K562 (cell line): ENCODE results near the gene SCUBE1. TPM values are rescaled to one million over a fixed set of nuclear protein-coding genes. Genes with fewer than 3 reads are reported as not detected.

Source experiments
- ATAC-seq: fragments of 200-7000 bp; cut with Tn5 transposase; 3 replicates; pipeline ENCODE4 v1.9.1; 2020; ENCODE audit warnings: moderate library complexity
- BruUV-seq: library from RNA; stranded (reverse); fragments of 400-500 nt; replicated peaks from 2 replicates; lab custom pipeline; 2021; lab: Mats Ljungman, UMichigan
- CTCF ChIA-PET: fragments of 300-600 bp; formaldehyde crosslinking; extraction: SDS; loops from one replicate; lab custom pipeline; 2021; ENCODE audit warnings: low intra/inter-chr PET ratio; lab: Yijun Ruan, JAX
- POLR2A ChIA-PET: fragments of 300-600, 350-650 bp; sonication (Branson Sonifier 250); formaldehyde crosslinking; extraction: SDS; loops from one replicate; lab custom pipeline; 2021; ENCODE audit warnings: antibody characterized with exemption, inconsistent platforms; lab: Yijun Ruan, JAX
- DNase-seq, 4 experiments: peaks; one replicate each; pipeline versions ENCODE4 v3.0.0 to v3.0.0-alpha.2; 2011 to 2018; ENCODE audit warnings: low spot score in 3 of 4, mixed read lengths in 3 of 4; ENCODE audit errors: extremely low read depth in 1 of 4
- FAIRE-seq: peaks from 2 replicates; lab custom pipeline; 2011; peaks lifted over from hg19 to GRCh38; lab: Jason Lieb, UNC
- H2AFZ ChIP-seq: 2 replicates; pipeline ENCODE4 v1.6.0; 2011; ENCODE audit warnings: low read depth, low read length, control low read depth, inconsistent platforms
- H3K27ac ChIP-seq: fragments of 200-600 bp; 3 replicates; pipeline ENCODE4 v1.8.0; 2011; ENCODE audit warnings: low read depth, mild to moderate bottlenecking, control low read depth, inconsistent platforms, low read length, moderate library complexity, mixed read lengths; ENCODE audit errors: extremely low read depth
- H3K27me3 ChIP-seq, 2 experiments: fragments of 300-600 bp in 1 of 2; 2 replicates in 1 of 2; 3 replicates in 1 of 2; pipeline versions ENCODE4 v1.6.0 to v1.8.0; 2011; ENCODE audit warnings: inconsistent platforms in 2 of 2, low read length in 2 of 2, mild to moderate bottlenecking in 1 of 2, mixed read lengths in 1 of 2, moderate library complexity in 1 of 2; ENCODE audit not compliant: control insufficient read depth in 2 of 2, insufficient read depth in 2 of 2
- H3K36me3 ChIP-seq: fragments of 300-600 bp; 3 replicates; pipeline ENCODE4 v1.8.0; 2011; ENCODE audit warnings: mild to moderate bottlenecking, low read length, inconsistent platforms; ENCODE audit not compliant: control insufficient read depth, insufficient read depth
- H3K4me1 ChIP-seq, 2 experiments: fragments of 200-600 bp in 1 of 2; replicated peaks in 1 of 2; 2 replicates in 1 of 2; 3 replicates in 1 of 2; pipeline versions ENCODE4 v1.5.1 to v1.8.0; 2011; ENCODE audit warnings: inconsistent platforms in 2 of 2, low read length in 2 of 2, mild to moderate bottlenecking in 1 of 2, mixed read lengths in 1 of 2, moderate library complexity in 1 of 2; ENCODE audit not compliant: control insufficient read depth in 2 of 2, insufficient read depth in 2 of 2
- H3K4me2 ChIP-seq: 2 replicates; pipeline ENCODE4 v1.6.1; 2011; ENCODE audit warnings: low read length, control low read depth, inconsistent platforms, mixed read lengths; ENCODE audit not compliant: insufficient read depth
- H3K4me3 ChIP-seq: fragments of 200-600 bp; sonication (generic), shearing (Covaris generic); 2 replicates; pipeline ENCODE4 v1.5.1; 2016; ENCODE audit warnings: control low read depth, inconsistent platforms
- H3K79me2 ChIP-seq: fragments of 200-600 bp; 3 replicates; pipeline ENCODE4 v1.8.0; 2011; ENCODE audit warnings: low read length, inconsistent platforms; ENCODE audit not compliant: control insufficient read depth, insufficient read depth
- H3K9ac ChIP-seq, 2 experiments: 2 replicates each; pipeline versions ENCODE4 v1.6.0 to v1.6.1; 2011; ENCODE audit warnings: low read depth in 2 of 2, low read length in 2 of 2, control low read depth in 1 of 2, inconsistent platforms in 1 of 2, mild to moderate bottlenecking in 1 of 2, mixed read lengths in 1 of 2; ENCODE audit not compliant: insufficient read depth in 1 of 2
- H3K9me1 ChIP-seq: one replicate; pipeline ENCODE4 v1.6.0; 2011; ENCODE audit warnings: inconsistent platforms, mild to moderate bottlenecking, low read length, moderate library complexity; ENCODE audit not compliant: control insufficient read depth, insufficient read depth
- H3K9me3 ChIP-seq: replicated peaks from 2 replicates; pipeline ENCODE4 v1.5.1; 2011; ENCODE audit warnings: low read depth, low read length, inconsistent platforms; ENCODE audit not compliant: control insufficient read depth, insufficient read depth
- H4K20me1 ChIP-seq: replicated peaks from 2 replicates; pipeline ENCODE4 v1.6.1; 2011; ENCODE audit warnings: low read length, inconsistent platforms, mixed read lengths; ENCODE audit not compliant: control insufficient read depth, insufficient read depth
- CHCHD3 ChIP-seq: fragments of 250-450 bp; sonication (Bioruptor Pico); IDR thresholded peaks from 2 replicates; pipeline ENCODE4 v2.1.2; 2022; ENCODE audit warnings: mild to moderate bottlenecking
- GABPB1 ChIP-seq: sonication (generic); formaldehyde crosslinking; IDR thresholded peaks from 2 replicates; pipeline ENCODE4 v1.8.0; 2022; ENCODE audit warnings: mild to moderate bottlenecking, missing genetic modification reagents
- GATAD2A ChIP-seq: fragments of 450-650 bp; IDR thresholded peaks from 2 replicates; pipeline ENCODE4 v1.6.1; 2017
- HDAC8 ChIP-seq: fragments of 450-650 bp; IDR thresholded peaks from 2 replicates; pipeline ENCODE4 v1.6.1; 2016; ENCODE audit warnings: mild to moderate bottlenecking, missing genetic modification characterization, moderate library complexity, missing compliant biosample characterization
- HDGF ChIP-seq: fragments of 450-650 bp; IDR thresholded peaks from 2 replicates; pipeline ENCODE4 v1.6.1; 2016
- HMG20A ChIP-seq: fragments of 450-650 bp; formaldehyde crosslinking; conservative IDR thresholded peaks from 2 replicates; pipeline ENCODE4 v1.4.0; 2020; ENCODE audit warnings: mild to moderate bottlenecking, mixed read lengths
- NFIC ChIP-seq: fragments of 450-650 bp; IDR thresholded peaks from 2 replicates; pipeline ENCODE4 v1.6.1; 2017; ENCODE audit warnings: mild to moderate bottlenecking, inconsistent platforms
- RBM17 ChIP-seq: fragments of 200-400 bp; formaldehyde crosslinking; IDR thresholded peaks from 2 replicates; pipeline ENCODE4 v1.6.1; 2017; ENCODE audit warnings: low read depth, mild to moderate bottlenecking, low read length, borderline replicate concordance
- SIX5 ChIP-seq, 2 experiments: IDR thresholded peaks; 2 replicates each; pipeline ENCODE4 v1.6.1; 2011; ENCODE audit warnings: low read length in 2 of 2, borderline replicate concordance in 1 of 2, low read depth in 1 of 2, mild to moderate bottlenecking in 1 of 2, moderate library complexity in 1 of 2; ENCODE audit not compliant: insufficient read depth in 1 of 2
- XRCC3 ChIP-seq: fragments of 450-650 bp; IDR thresholded peaks from 2 replicates; pipeline ENCODE4 v1.6.1; 2017; ENCODE audit warnings: mild to moderate bottlenecking, moderate library complexity
- XRCC4 ChIP-seq: IDR thresholded peaks from one replicate; pipeline ENCODE4 v1.6.1; 2011; ENCODE audit not compliant: insufficient read depth, insufficient read length; ENCODE audit errors: extremely low read depth
- ZNF436 ChIP-seq: fragments of 250-450, 450-650 bp; sonication (Bioruptor Pico); formaldehyde crosslinking; IDR thresholded peaks from 2 replicates; pipeline ENCODE4 v1.7.0; 2020; ENCODE audit warnings: mild to moderate bottlenecking
- ZNF507 ChIP-seq: conservative IDR thresholded peaks from 2 replicates; pipeline ENCODE4 v1.6.1; 2017; ENCODE audit warnings: missing genetic modification characterization, missing compliant biosample characterization
- ZNF589 ChIP-seq: fragments of 200-800 bp; sonication (Bioruptor generic); IDR thresholded peaks from 2 replicates; pipeline ENCODE4 v1.6.1; 2016; ENCODE audit warnings: low read depth, missing genetic modification characterization, missing compliant biosample characterization
- ZNF699 ChIP-seq: fragments of 250-450 bp; sonication (Bioruptor Pico); IDR thresholded peaks from 2 replicates; pipeline ENCODE4 v1.8.0; 2021; ENCODE audit warnings: mild to moderate bottlenecking, moderate library complexity; ENCODE audit not compliant: insufficient replicate concordance
- WGBS: fragments of 100-300 bp; shearing (Covaris generic); methylation state at CpG from one replicate; pipeline ENCODE4 v1.1.6; 2016; ENCODE audit warnings: low coverage, mixed read lengths; ENCODE audit not compliant: insufficient coverage; ENCODE audit errors: missing lambda C conversion rate; 5-methylcytosine and 5-hydroxymethylcytosine counted together
- in situ Hi-C: fragments of 300-500 bp; cut with MboI; formaldehyde crosslinking; loops from 4 replicates; pipeline ENCODE4 v1.15.0; 2018; ENCODE audit warnings: inconsistent platforms, mixed read lengths
- intact Hi-C: fragments of 100-400 bp; cut with micrococcal nuclease; formaldehyde crosslinking; loops from 2 replicates; pipeline ENCODE4 v1.14.2; 2022
- polyA plus RNA-seq, 8 experiments: library from polyadenylated mRNA; depleted of rRNA in 4 of 8; stranded (reverse) in 5 of 8; unstranded in 3 of 8; fragments of >200 nt; fragmentation: Nextera tagmentation in 2 of 8; fragmentation: Illumina TruSeq in 1 of 8; extraction: Ambion mirVana in 2 of 8; extraction: Trizol in 1 of 8; gene quantifications; 2 replicates each; pipeline versions ENCODE4 v1.2.1 to v1.2.3, GENCODE V29; 2011 to 2014; ENCODE audit warnings: inconsistent platforms in 1 of 8, missing spikeins in 1 of 8
- total RNA-seq, 7 experiments: library from RNA; depleted of rRNA in 6 of 7; stranded (reverse); fragments of >200 nt in 6 of 7; fragmentation: Illumina TruSeq in 2 of 7; extraction: Trizol in 2 of 7; gene quantifications; 2 replicates each; pipeline versions ENCODE4 v1.2.1 to v1.2.3, GENCODE V29; 2011 to 2021; ENCODE audit warnings: low replicate concordance in 1 of 7

SCUBE1 gene
- total and polyA plus RNA-seq, 9 of the 15 experiments (the other 6 are each of a cell fraction or from before 2014, with no cell fraction given): 0.03 to 0.47 (median 0.29) TPM; not detected in 6

- H3K4me2 ChIP-seq: no peak overlapping the region
- H3K9ac ChIP-seq: no peak overlapping the region
- no peaks in the 10 kb centered on the region for H3K79me2 ChIP-seq
- intact Hi-C loops (no loop called here), in situ Hi-C loops (no loop called here)
- no peaks in the 10 kb centered on the region for H3K9me1 ChIP-seq
- FAIRE-seq: no peak
- H3K27ac ChIP-seq: no peak overlapping the region
- H3K27me3 ChIP-seq: peaks cover 0 to 5% of the 10 kb centered on the region in 2 experiments; a peak in 1 of 5 replicates
- no TSS peak for BruUV-seq
- POLR2A ChIA-PET: interaction anchor here (0.7 kb wide), 1 partner anchor 181 kb away, joined by 3 read pairs; no protein-coding TSS in a partner anchor
- 8% methylated on average over 21 of the region's 27 CpGs for WGBS
- CTCF ChIA-PET: no interaction called here
- no peaks in the 10 kb centered on the region for H3K36me3 ChIP-seq
- no peak for ATAC-seq
- H4K20me1 ChIP-seq: no peaks in the 10 kb centered on the region
- DNase-seq: no peak
- TF ChIP-seq GABPB1 (CRISPR knock-in tag) (no peak), RBM17 (no peak), SIX5 (IDR thresholded peaks at IDR 0.05; ENCODE audit: borderline replicate concordance in 1 of 2, insufficient read depth in 1 of 2, low read depth in 1 of 2, low read length in 2 of 2) (no peak), ZNF589 (no peak), XRCC4 (no peak), HDAC8 (tag) (no peak), CHCHD3 (CRISPR knock-in tag) (no peak), ZNF699 (no peak), NFIC (no peak), XRCC3 (no peak), ZNF507 (tag) (no peak), HDGF (no peak), HMG20A (CRISPR knock-in tag) (no peak), ZNF436 (CRISPR knock-in tag) (no peak), GATAD2A (no peak)
- no peak overlapping the region for H2AFZ ChIP-seq
- H3K9me3 ChIP-seq: no peaks in the 10 kb centered on the region
- no peak overlapping the region for H3K4me3 ChIP-seq
- no peaks in the 10 kb centered on the region for H3K4me1 ChIP-seq
These were observed 20.4 kb upstream of the SCUBE1 start for GRCh38 chr22:43363315-43364168.
